H1 (cell line): ENCODE data around the gene ZNF776.

Experiments
- CTCF ChIP-seq, 3 experiments: IDR thresholded peaks; 1 replicate in 2 of 3; 2 replicates in 1 of 3; pipeline versions ENCODE4 v1.5.1 to v1.6.1; 2011; ENCODE audit warnings: low read length in 3 of 3, mild to moderate bottlenecking in 3 of 3, inconsistent platforms in 2 of 3, low read depth in 1 of 3, moderate library complexity in 1 of 3; ENCODE audit not compliant: insufficient read depth in 1 of 3; ENCODE audit errors: control extremely low read depth in 1 of 3
- JUN ChIP-seq: IDR thresholded peaks from 2 replicates; pipeline ENCODE4 v1.6.1; 2011; ENCODE audit warnings: low read depth, mild to moderate bottlenecking, improper control_type of control experiment, low read length
- POLR2A ChIP-seq, 2 experiments: IDR thresholded peaks; 1 replicate in 1 of 2; 2 replicates in 1 of 2; pipeline ENCODE4 v1.6.1; 2011; ENCODE audit warnings: low read depth in 2 of 2, low read length in 2 of 2, mild to moderate bottlenecking in 2 of 2; ENCODE audit errors: control extremely low read depth in 1 of 2
- SP1 ChIP-seq: IDR thresholded peaks from 2 replicates; pipeline ENCODE4 v1.6.1; 2011; ENCODE audit warnings: low read depth, low read length
- SRF ChIP-seq: IDR thresholded peaks from 2 replicates; pipeline ENCODE4 v1.6.1; 2011; ENCODE audit warnings: mild to moderate bottlenecking, low read depth, low read length, moderate library complexity
- YY1 ChIP-seq: IDR thresholded peaks from 2 replicates; pipeline ENCODE4 v1.6.1; 2011; ENCODE audit warnings: low read depth, mild to moderate bottlenecking, low read length

DNA sequence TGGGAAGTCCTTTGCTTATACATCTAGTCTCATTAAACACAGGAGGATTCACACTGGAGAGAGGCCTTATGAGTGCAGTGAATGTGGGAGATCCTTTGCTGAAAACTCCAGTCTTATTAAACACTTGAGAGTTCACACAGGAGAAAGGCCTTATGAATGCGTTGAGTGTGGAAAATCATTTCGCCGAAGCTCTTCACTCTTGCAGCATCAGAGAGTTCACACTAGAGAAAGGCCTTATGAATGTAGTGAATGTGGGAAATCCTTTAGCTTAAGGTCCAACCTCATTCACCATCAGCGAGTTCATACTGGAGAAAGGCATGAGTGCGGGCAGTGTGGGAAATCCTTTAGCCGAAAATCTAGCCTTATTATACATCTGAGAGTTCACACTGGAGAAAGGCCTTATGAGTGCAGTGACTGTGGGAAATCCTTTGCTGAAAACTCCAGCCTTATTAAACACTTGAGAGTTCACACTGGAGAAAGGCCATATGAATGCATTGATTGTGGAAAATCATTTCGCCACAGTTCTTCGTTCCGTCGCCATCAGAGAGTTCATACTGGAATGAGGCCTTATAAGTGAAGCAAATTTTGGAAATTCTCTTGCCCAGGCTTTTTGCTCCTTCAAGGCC lies 32.7 kb downstream of the ZNF776 start:
- TF ChIP-seq SRF, result no peak
- TF ChIP-seq JUN, result no peak
- TF ChIP-seq SP1, result no peak
- TF ChIP-seq CTCF (IDR thresholded peaks at IDR 0.05; ENCODE audit: control extremely low read depth in 1 of 3, insufficient read depth in 1 of 3, low read depth in 1 of 3, low read length in 3 of 3), result no peak
- TF ChIP-seq YY1, result no peak
- no peak for TF ChIP-seq POLR2A (IDR thresholded peaks at IDR 0.05; ENCODE audit: control extremely low read depth in 1 of 2, low read depth in 2 of 2, low read length in 2 of 2)
